ENCODE data around the gene USP32. TPM values are rescaled to one million over a fixed set of nuclear protein-coding genes. Genes with fewer than 3 reads are reported as not detected.
A peak's percentile ranks its signal among the peaks of the same experiment; 100 is the strongest.

The USP32 gene
- total RNA-seq, 1 experiment from 2014 or later: 62.9 TPM

DNA sequence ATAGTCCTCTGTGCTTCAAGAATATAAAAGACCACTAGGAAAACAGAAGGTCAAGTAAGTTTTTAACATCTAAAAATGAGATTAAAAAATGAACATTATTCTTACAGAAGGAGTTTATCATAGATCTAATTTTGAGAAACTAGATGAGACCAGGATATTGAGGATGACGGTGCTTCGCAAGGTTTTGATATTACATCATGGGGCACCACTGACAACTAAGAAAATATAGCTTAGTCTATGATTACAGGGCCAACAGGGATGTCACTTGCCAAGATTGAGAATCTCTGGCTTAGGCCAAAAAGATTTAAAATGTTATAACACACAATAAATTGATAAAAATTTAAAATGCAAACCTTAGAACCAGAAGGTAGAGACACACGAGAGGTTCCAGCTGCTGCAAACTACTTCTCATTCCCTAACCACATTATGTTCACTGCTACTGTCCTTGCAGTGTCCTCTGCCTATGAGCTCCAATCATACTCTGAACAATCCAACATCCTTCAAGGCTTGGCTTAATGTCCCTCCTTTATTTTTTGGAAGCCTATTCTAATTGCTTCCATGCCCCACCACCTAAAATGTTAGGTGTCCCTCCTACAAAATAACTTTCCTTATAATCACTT, 33.2 kb downstream of the USP32 start:
- TF ChIP-seq, protein P1, sequence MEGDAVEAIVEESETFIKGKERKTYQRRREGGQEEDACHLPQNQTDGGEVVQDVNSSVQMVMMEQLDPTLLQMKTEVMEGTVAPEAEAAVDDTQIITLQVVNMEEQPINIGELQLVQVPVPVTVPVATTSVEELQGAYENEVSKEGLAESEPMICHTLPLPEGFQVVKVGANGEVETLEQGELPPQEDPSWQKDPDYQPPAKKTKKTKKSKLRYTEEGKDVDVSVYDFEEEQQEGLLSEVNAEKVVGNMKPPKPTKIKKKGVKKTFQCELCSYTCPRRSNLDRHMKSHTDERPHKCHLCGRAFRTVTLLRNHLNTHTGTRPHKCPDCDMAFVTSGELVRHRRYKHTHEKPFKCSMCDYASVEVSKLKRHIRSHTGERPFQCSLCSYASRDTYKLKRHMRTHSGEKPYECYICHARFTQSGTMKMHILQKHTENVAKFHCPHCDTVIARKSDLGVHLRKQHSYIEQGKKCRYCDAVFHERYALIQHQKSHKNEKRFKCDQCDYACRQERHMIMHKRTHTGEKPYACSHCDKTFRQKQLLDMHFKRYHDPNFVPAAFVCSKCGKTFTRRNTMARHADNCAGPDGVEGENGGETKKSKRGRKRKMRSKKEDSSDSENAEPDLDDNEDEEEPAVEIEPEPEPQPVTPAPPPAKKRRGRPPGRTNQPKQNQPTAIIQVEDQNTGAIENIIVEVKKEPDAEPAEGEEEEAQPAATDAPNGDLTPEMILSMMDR (IDR thresholded peaks at IDR 0.05; ENCODE audit: unreplicated experiment): no peak
- Mint-ChIP-seq H3K4me1 (ENCODE audit: insufficient read depth, unreplicated experiment) (peaks cover 26% of the 10 kb centered on the region), H3K36me3 (ENCODE audit: insufficient read depth, unreplicated experiment) (peaks cover 4% of the 10 kb centered on the region), H3K9me3 (ENCODE audit: unreplicated experiment) (no peaks in the 10 kb centered on the region), H3K27ac (ENCODE audit: low read depth, unreplicated experiment) (peak overlapping the region; percentile 31), H3K4me3 (ENCODE audit: unreplicated experiment) (no peak overlapping the region), H3K27me3 (ENCODE audit: insufficient read depth, unreplicated experiment) (no peaks in the 10 kb centered on the region)
- intact Hi-C loops (cut with micrococcal nuclease): no loop called here
- CTCF ChIA-PET: no interaction called here
- POLR2A ChIA-PET: interaction anchor here (0.6 to 7.6 kb wide), 5 partner anchors 13 to 342 kb away, joined by 3 to 163 read pairs (median 3); partner anchors contain the start of genes APPBP2, PPM1D and USP32
- no peak for DNase-seq (ENCODE audit: unreplicated experiment)
- BruUV-seq (replicated peaks): no TSS peak

DNA sequence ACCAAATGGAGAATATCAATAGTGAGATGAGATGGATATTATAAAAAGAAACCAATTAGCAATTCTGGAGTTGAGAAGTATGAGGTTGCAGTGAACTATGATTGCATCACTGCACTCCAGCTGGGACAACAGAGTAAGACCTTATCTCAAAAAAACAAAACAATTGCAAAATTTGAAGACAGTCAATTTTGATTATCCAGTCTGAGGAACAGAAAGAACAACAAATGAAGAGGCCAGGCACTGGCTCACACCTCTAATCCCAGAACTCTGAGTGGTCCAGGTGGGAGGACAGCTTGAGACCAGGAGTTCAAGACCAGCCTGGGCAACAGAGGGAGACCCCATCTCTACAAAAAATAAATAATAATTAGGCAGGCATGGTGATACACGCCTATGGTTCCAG, 35.0 kb downstream of the USP32 start:
- ChIA-PET CTCF (interaction anchor here (0.6 to 1.5 kb wide), 6 partner anchors 9 to 317 kb away, joined by 3 to 7 read pairs (median 4); no protein-coding TSS in a partner anchor), POLR2A (interaction anchor here (0.6 to 7.6 kb wide), 8 partner anchors 15 to 265 kb away, joined by 3 to 163 read pairs (median 4); partner anchors contain the start of genes PPM1D and USP32)
- Mint-ChIP-seq H3K27ac (ENCODE audit: low read depth, unreplicated experiment) (peak overlapping the region; percentile 50), H3K4me1 (ENCODE audit: insufficient read depth, unreplicated experiment) (peaks cover 33% of the 10 kb centered on the region), H3K36me3 (ENCODE audit: insufficient read depth, unreplicated experiment) (peaks cover 4% of the 10 kb centered on the region), H3K4me3 (ENCODE audit: unreplicated experiment) (peak overlapping the region; percentile 47), H3K27me3 (ENCODE audit: insufficient read depth, unreplicated experiment) (no peaks in the 10 kb centered on the region), H3K9me3 (ENCODE audit: unreplicated experiment) (no peaks in the 10 kb centered on the region)
- no TSS peak for BruUV-seq (replicated peaks)
- DNase-seq (ENCODE audit: unreplicated experiment): peak; percentile 30
- TF ChIP-seq, protein P1 (IDR thresholded peaks at IDR 0.05; ENCODE audit: unreplicated experiment): no peak
- intact Hi-C loops (cut with micrococcal nuclease): loop anchor here (2.0 kb wide), 1 partner anchor 36 kb away; the partner anchor contains the start of gene USP32

DNA sequence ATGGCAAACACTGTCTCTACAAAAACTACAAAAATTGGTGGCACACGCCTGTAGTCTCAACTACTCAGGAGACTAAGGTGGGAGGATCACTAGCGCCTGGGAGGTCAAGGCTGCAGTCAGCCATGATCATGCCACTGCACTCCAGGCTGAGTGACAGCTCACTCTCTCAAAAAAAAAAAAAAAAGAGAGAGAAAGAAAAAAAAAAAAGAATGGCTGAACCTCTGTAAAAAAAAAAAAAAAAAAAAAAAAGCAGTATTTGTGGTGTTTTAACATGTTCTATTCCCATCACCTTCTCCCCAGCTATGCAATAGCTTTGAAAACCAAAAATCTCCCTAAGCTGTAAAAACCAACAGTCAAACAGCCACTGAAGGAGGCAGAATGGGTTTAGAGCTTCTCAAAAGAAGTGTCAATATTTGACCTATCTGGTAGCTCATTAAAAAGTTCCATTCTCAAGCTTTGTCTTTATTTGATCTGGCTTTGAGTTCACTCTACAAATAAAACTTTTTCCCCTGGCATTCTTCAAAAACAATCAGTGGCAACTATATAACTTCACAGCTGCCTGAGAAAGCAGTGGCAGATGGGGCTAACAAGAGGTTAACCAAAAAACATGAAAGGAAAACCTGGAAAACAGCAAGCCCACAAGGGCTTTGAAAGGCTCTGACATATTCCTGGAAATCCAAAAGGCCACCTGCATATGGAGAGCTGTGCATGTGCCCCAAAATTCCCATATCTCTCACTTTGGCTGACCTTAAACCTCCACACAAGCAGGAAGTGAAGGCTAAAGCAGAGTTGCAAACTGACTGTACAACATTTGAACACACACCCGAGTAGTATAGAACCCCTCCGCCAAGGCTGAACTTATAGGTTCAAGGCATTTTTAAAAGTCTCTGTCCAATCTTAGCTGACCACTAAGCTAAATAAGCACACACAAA, 36.0 kb downstream of the USP32 start:
- no TSS peak for BruUV-seq (replicated peaks)
- H3K4me3 Mint-ChIP-seq (ENCODE audit: unreplicated experiment): no peak overlapping the region
- H3K9me3 Mint-ChIP-seq (ENCODE audit: unreplicated experiment): no peaks in the 10 kb centered on the region
- H3K27ac Mint-ChIP-seq (ENCODE audit: low read depth, unreplicated experiment): peak overlapping the region; percentile 50
- POLR2A ChIA-PET: interaction anchor here (0.6 to 7.6 kb wide), 7 partner anchors 16 to 156 kb away, joined by 3 to 163 read pairs (median 5); partner anchors contain the start of gene USP32
- intact Hi-C loops (cut with micrococcal nuclease): loop anchor here (2.0 kb wide), 1 partner anchor 37 kb away; the partner anchor contains the start of gene USP32
- H3K27me3 Mint-ChIP-seq (ENCODE audit: insufficient read depth, unreplicated experiment): no peaks in the 10 kb centered on the region
- DNase-seq (ENCODE audit: unreplicated experiment): no peak
- peaks cover 4% of the 10 kb centered on the region for H3K36me3 Mint-ChIP-seq (ENCODE audit: insufficient read depth, unreplicated experiment)
- TF ChIP-seq, protein P1 (IDR thresholded peaks at IDR 0.05; ENCODE audit: unreplicated experiment): no peak
- CTCF ChIA-PET: interaction anchor here (1.7 kb wide), 1 partner anchor 35 kb away, joined by 5 read pairs; no protein-coding TSS in a partner anchor
- H3K4me1 Mint-ChIP-seq (ENCODE audit: insufficient read depth, unreplicated experiment): peaks cover 33% of the 10 kb centered on the region

DNA sequence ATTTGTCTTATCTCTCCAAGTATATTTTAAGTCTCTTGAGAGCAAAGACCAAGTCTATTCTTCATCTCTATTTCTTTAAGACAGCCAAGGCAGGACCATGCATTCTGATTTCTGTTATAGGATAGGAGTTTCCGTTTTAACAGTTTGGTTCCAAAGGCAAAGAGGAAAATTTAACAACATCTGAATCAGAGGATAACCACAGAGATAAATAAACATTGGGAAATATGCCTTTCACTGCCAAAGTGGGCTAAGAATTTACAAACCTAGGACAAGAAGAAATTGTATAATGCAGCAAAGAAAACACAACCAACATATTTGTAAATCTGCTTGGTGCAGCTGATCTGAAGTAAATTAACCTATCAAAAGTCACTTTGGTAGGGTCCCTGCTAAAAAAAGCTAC, 37.7 kb downstream of the USP32 start:
- no TSS peak for BruUV-seq (replicated peaks)
- H3K9me3 Mint-ChIP-seq (ENCODE audit: unreplicated experiment): no peaks in the 10 kb centered on the region
- ChIA-PET POLR2A (interaction anchor here (1.2 to 7.6 kb wide), 4 partner anchors 17 to 323 kb away, joined by 3 to 163 read pairs (median 46); partner anchors contain the start of genes BCAS3 and USP32), CTCF (no interaction called here)
- peaks cover 33% of the 10 kb centered on the region for H3K4me1 Mint-ChIP-seq (ENCODE audit: insufficient read depth, unreplicated experiment)
- DNase-seq (ENCODE audit: unreplicated experiment): peak; percentile 83
- intact Hi-C loops (cut with micrococcal nuclease): no loop called here
- no peaks in the 10 kb centered on the region for H3K27me3 Mint-ChIP-seq (ENCODE audit: insufficient read depth, unreplicated experiment)
- H3K36me3 Mint-ChIP-seq (ENCODE audit: insufficient read depth, unreplicated experiment): peaks cover 4% of the 10 kb centered on the region
- H3K27ac Mint-ChIP-seq (ENCODE audit: low read depth, unreplicated experiment): peak overlapping the region; percentile 46
- TF ChIP-seq, protein P1 (IDR thresholded peaks at IDR 0.05; ENCODE audit: unreplicated experiment): no peak
- H3K4me3 Mint-ChIP-seq (ENCODE audit: unreplicated experiment): peak overlapping the region; percentile 5
